Progenitor cell of endocrine pancreas (in vitro differentiated cells): ENCODE results near the gene GON7. TPM values are rescaled to one million over a fixed set of nuclear protein-coding genes. Genes with fewer than 3 reads are reported as not detected.
"Not testable (repeated sequence)": the region's sequence is repeated elsewhere in the genome, so short reads cannot be mapped to it uniquely, and the experiment has no call there.

Source experiments
- DNase-seq: peaks from one replicate; pipeline ENCODE4 v3.0.0; 2021; ENCODE audit warnings: low spot score; ENCODE audit not compliant: unreplicated experiment
- H3K27ac Mint-ChIP-seq: 2 replicates; pipeline ENCODE4 v1.8.0; 2021; ENCODE audit warnings: mild to moderate bottlenecking, moderate library complexity, mixed read lengths
- H3K27me3 Mint-ChIP-seq: 2 replicates; pipeline ENCODE4 v1.8.0; 2021; ENCODE audit warnings: mixed read lengths
- H3K36me3 Mint-ChIP-seq: 2 replicates; pipeline ENCODE4 v1.8.0; 2022; ENCODE audit warnings: mixed read lengths; ENCODE audit not compliant: insufficient read depth
- H3K4me1 Mint-ChIP-seq: 2 replicates; pipeline ENCODE4 v1.8.0; 2021; ENCODE audit warnings: low read depth, mixed read lengths
- H3K4me3 Mint-ChIP-seq: 2 replicates; pipeline ENCODE4 v1.8.0; 2021; ENCODE audit warnings: low read depth, mild to moderate bottlenecking, moderate library complexity, mixed read lengths
- H3K9me3 Mint-ChIP-seq: 2 replicates; pipeline ENCODE4 v1.8.0; 2021; ENCODE audit warnings: low read depth, mixed read lengths
- total RNA-seq: library from RNA; stranded (reverse); gene quantifications from 2 replicates; pipeline ENCODE4 v1.2.1, GENCODE V29; 2021
- TF ChIP-seq, protein P1 (sequence below): fragments of 200-600 bp; sonication (generic); IDR thresholded peaks from one replicate; pipeline ENCODE4 v1.5.0; 2021; ENCODE audit warnings: antibody characterized with exemption, mild to moderate bottlenecking; ENCODE audit not compliant: unreplicated experiment

Gene GON7
- total RNA-seq, 1 donor from 2014 or later: 10.6 TPM

DNA sequence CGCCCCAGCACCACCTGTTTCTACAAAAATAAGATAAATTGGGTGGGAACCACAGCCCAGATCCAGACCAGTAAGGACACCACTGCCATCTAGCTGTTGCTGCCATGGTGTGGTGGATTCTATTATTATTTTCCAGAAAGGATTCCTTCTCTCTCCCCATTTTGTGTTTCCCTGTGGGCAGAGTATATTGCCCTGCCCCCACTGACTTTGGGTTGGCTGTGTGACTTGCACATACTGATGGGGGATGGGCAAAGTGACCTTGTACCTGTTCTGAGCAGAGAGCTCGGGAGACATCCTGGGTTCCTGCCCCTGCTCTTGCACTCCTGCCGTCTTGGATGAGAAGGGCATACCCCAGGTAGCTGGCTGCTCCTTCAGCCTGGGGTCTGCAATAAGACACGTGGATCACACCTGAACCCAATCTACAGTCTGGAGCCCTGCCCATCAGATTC is 46.5 kb downstream of the GON7 start:
- H3K4me3 Mint-ChIP-seq: no peak overlapping the region
- TF ChIP-seq, protein P1, sequence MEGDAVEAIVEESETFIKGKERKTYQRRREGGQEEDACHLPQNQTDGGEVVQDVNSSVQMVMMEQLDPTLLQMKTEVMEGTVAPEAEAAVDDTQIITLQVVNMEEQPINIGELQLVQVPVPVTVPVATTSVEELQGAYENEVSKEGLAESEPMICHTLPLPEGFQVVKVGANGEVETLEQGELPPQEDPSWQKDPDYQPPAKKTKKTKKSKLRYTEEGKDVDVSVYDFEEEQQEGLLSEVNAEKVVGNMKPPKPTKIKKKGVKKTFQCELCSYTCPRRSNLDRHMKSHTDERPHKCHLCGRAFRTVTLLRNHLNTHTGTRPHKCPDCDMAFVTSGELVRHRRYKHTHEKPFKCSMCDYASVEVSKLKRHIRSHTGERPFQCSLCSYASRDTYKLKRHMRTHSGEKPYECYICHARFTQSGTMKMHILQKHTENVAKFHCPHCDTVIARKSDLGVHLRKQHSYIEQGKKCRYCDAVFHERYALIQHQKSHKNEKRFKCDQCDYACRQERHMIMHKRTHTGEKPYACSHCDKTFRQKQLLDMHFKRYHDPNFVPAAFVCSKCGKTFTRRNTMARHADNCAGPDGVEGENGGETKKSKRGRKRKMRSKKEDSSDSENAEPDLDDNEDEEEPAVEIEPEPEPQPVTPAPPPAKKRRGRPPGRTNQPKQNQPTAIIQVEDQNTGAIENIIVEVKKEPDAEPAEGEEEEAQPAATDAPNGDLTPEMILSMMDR: peak; percentile 40
- H3K27me3 Mint-ChIP-seq: no peaks in the 10 kb centered on the region
- no peaks in the 10 kb centered on the region for H3K36me3 Mint-ChIP-seq
- peaks cover 3% of the 10 kb centered on the region for H3K4me1 Mint-ChIP-seq
- no peaks in the 10 kb centered on the region for H3K9me3 Mint-ChIP-seq
- DNase-seq: no peak
- H3K27ac Mint-ChIP-seq: no peak overlapping the region

DNA sequence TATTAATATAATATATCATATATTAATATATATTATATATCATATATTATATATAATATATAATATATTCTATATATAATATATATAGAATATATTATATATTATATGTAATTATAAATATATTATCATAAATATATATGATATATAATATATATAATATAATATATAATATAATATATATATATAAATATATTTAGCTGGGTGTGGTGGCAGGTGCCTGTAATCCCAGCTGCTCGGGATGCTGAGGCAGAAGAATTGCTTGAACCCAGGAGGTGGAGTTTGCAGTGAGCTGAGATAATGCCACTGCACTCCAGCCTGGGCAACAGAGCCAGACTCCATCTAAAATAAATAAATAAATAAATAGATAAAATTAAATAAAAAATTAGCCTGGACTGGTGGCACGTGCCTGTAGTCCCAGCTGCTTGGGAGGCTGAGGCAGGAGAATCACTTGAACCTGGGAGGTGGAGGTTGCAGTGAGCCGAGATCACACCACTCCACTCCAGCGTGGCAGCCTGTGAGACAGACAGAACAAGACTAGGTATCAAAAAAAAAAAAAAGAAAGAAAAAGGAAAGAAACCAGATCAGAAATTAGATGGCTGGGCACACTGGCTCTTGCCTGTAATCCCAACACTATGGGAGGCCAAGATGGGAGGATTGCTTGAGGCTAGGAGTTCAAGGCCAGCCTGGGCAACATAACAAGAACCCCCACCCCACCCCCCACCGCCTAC is 47.1 kb downstream of the GON7 start:
- not testable (repeated sequence) for H3K27me3 Mint-ChIP-seq, H3K27ac Mint-ChIP-seq, H3K36me3 Mint-ChIP-seq, H3K4me3 Mint-ChIP-seq, H3K4me1 Mint-ChIP-seq, DNase-seq, H3K9me3 Mint-ChIP-seq

DNA sequence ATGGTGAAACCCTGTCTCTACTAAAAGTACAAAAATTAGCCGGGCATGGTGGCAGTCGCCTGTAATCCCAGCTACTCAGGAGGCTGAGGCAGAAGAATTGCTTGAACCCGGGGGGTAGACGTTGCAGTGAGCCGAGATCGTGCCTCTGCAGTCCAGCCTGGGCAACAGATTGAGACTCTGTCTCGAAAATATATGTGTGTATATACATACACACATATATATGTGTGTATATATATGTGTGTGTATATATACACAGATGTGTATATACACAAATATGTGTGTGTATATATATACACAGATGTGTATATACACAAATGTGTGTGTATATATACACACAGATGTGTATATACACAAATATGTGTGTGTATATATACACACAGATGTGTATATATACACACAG is 48.5 kb downstream of the GON7 start:
- not testable (repeated sequence) for DNase-seq

DNA sequence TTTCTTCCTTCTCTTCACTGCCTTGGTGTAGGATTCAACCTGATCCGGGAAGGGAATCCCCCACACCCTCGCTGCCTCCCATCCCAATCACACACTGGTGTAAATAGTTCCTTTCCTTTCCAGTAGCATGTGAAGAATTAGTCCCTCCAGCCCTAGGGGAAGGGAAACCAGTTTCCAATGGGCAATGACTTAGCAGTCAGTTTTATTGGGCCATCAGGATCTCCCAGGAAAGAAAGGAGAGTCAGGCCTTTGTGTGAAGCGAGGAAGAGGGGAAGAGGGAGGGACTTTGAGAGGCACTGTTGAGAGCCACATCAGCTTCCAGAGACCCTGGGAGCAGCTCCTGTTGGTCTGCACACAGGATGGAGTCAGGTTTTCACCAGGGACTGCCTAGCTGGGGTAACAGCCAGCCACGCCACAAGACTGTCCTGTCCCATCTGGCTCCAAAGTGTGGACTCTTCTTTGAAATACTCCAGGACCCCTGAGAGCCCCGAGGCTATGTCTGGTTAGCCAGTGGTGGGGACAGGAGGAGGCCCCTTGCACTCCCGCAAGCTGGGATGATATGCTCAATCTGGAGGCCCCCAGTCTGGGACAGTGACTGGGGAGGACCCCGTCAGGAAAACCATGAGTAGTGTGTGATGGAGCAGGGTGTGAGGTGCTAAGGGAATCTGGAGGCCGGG is 50.0 kb downstream of the GON7 start:
- Mint-ChIP-seq H3K4me1 (peaks cover 3% of the 10 kb centered on the region), H3K36me3 (no peaks in the 10 kb centered on the region), H3K9me3 (no peaks in the 10 kb centered on the region), H3K27me3 (no peaks in the 10 kb centered on the region), H3K4me3 (no peak overlapping the region), H3K27ac (peak overlapping the region; percentile 11)
- DNase-seq: no peak
- TF ChIP-seq, protein P1: no peak

More for the DNA sequence above, 48.5 kb downstream of the GON7 start:
- not testable (repeated sequence) for H3K4me3 Mint-ChIP-seq, H3K36me3 Mint-ChIP-seq, H3K27ac Mint-ChIP-seq, H3K27me3 Mint-ChIP-seq, H3K4me1 Mint-ChIP-seq, H3K9me3 Mint-ChIP-seq

DNA sequence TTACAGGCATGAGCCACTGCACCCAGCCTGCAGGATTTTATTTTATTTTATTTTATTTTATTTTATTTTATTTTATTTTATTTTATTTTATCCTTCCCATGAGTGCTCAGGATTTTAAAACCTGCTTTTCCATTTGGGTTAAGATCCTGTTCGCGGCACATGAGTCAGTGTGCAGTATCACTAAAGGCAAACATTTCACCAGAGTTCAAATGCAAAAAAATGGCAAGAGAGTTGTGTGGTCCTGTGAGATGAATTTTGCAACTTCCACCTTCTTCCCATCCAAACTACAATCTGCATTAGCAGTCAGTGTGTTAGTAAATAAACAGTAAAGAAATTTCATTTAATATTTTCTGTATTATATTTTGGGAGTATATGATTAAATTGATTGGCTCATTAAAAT is 51.2 kb downstream of the GON7 start:
- Mint-ChIP-seq H3K36me3 (no peaks in the 10 kb centered on the region), H3K27me3 (no peaks in the 10 kb centered on the region), H3K9me3 (no peaks in the 10 kb centered on the region), H3K4me1 (peaks cover 13% of the 10 kb centered on the region), H3K27ac (no peak overlapping the region), H3K4me3 (no peak overlapping the region)
- no peak for DNase-seq
- TF ChIP-seq, protein P1: no peak

DNA sequence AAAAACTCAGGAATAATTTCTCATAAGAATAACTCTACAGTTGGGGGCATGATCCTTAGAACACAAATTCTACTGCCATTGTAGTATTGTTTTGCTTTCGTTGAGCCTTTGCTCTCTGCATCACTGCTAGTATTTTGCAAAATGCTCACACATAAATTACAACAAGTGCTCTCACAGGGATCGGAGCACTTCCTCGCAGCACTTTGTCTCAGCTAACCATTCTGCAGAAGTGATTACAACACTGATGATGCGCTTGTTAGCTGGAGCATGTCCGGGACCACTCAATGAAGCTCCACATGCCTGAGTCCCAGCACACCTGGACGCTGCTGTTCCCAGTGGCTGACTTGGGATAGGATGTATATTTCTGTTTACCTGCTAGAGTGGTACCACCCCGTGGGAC is 53.7 kb downstream of the GON7 start:
- TF ChIP-seq, protein P1: no peak
- DNase-seq: no peak
- no peaks in the 10 kb centered on the region for H3K9me3 Mint-ChIP-seq
- H3K4me3 Mint-ChIP-seq: no peak overlapping the region
- no peaks in the 10 kb centered on the region for H3K27me3 Mint-ChIP-seq
- H3K27ac Mint-ChIP-seq: no peak overlapping the region
- H3K4me1 Mint-ChIP-seq: peaks cover 20% of the 10 kb centered on the region
- H3K36me3 Mint-ChIP-seq: no peaks in the 10 kb centered on the region

Other genes with a start within 250 kb of the GON7 start
- 71.3 and 72.0 TPM in 2 replicates for gene ITPK1, start 91.1 kb downstream of the GON7 start, total RNA-seq
- 23.3 and 23.4 TPM in 2 replicates for gene MOAP1, start 22.2 kb downstream of the GON7 start, total RNA-seq
- 27.6 and 28.3 TPM in 2 replicates for gene LYSET, start 21.7 kb downstream of the GON7 start, total RNA-seq
- gene UBR7, start 191 bp upstream of the GON7 start, total RNA-seq: 16.0 and 17.2 TPM in 2 replicates
- gene BTBD7, start 126.0 kb upstream of the GON7 start, total RNA-seq: 56.8 and 65.5 TPM in 2 replicates
- 1.1 TPM in 1 of 2 replicates, not detected in the other for gene COX8C, start 140.1 kb upstream of the GON7 start, total RNA-seq
- 2.6 TPM in 2 replicates for gene UNC79, start 223.9 kb upstream of the GON7 start, total RNA-seq